Breast epithelium (tissue), 3 donors: ENCODE measurements around the gene FAXDC2.

Experiments used
- POLR2A ChIP-seq: fragments of 450-650 bp; IDR thresholded peaks from one replicate; pipeline ENCODE4 v1.6.1; 2016; ENCODE audit warnings: antibody characterized with exemption, mild to moderate bottlenecking, moderate library complexity
- TF ChIP-seq, protein P1 (sequence below), 3 donors: fragments of 450-650 bp; IDR thresholded peaks; one replicate each; pipeline ENCODE4 v1.5.1; 2016 to 2017; ENCODE audit warnings: antibody characterized with exemption in 3 of 3, mild to moderate bottlenecking in 3 of 3, moderate library complexity in 3 of 3

DNA sequence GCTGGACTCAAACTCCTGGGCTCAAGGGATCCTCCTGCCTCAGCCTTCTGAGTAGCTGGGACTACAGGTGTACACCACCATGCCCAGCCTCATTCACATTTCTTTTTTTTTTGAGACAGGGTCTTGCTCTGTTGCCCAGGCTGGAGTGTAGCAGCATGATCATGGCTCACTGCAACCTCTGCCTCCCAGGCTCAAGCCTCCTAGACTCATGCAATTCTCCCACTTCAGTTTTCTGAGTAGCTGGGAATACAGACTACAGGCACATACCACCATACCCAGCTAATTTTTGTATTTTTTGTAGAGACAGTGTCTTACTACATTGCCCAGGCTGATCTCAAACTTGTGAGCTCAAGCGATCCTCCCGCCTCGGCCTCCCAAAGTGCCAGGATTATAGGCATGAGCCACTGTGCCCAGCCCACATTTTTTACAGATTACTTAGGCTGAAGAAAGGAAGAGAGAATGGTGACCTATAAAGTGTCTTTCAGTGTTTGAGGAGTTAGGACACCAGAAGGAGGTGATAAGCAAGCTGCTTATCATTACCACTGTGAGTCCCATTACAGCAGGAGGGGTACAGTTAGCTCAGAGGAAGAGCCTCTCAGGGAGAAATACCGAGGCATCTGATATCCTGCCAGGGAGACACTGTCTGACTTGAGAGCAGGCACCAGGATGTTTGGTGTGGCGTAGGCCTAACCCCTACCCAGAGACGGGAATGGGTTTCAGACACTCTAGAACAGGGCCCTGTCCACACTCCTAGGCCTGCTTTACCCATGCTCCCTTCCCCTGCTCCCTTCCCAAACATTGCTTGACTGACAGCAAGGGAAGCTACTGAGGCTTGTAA is 9.7 kb downstream of the FAXDC2 start:
- TF ChIP-seq, protein P1, sequence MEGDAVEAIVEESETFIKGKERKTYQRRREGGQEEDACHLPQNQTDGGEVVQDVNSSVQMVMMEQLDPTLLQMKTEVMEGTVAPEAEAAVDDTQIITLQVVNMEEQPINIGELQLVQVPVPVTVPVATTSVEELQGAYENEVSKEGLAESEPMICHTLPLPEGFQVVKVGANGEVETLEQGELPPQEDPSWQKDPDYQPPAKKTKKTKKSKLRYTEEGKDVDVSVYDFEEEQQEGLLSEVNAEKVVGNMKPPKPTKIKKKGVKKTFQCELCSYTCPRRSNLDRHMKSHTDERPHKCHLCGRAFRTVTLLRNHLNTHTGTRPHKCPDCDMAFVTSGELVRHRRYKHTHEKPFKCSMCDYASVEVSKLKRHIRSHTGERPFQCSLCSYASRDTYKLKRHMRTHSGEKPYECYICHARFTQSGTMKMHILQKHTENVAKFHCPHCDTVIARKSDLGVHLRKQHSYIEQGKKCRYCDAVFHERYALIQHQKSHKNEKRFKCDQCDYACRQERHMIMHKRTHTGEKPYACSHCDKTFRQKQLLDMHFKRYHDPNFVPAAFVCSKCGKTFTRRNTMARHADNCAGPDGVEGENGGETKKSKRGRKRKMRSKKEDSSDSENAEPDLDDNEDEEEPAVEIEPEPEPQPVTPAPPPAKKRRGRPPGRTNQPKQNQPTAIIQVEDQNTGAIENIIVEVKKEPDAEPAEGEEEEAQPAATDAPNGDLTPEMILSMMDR (IDR thresholded peaks at IDR 0.05): no peak
- TF ChIP-seq POLR2A: no peak
